ENCODE measurements around the gene PSMA6. TPM values are rescaled to one million over a fixed set of nuclear protein-coding genes. Genes with fewer than 3 reads are reported as not detected.

Gene PSMA6
- polyA plus RNA-seq, 1 donor (not counting 4 experiments of a cell fraction or from before 2014, with no cell fraction given): 326 TPM

- Histone ChIP-seq H4K20me1 (ENCODE audit: control insufficient read depth, extremely low read depth, insufficient read depth, low read length) (no peaks in the 10 kb centered on the region), H3K9me3 (ENCODE audit: control insufficient read depth, low read depth, low read length) (no peaks in the 10 kb centered on the region), H3K4me3 (ENCODE audit: control insufficient read depth in 2 of 3, extremely low read depth in 1 of 3, insufficient read depth in 2 of 3, low read depth in 1 of 3, low read length in 3 of 3) (no peak overlapping the region), H3K36me3 (ENCODE audit: control insufficient read depth in 2 of 2, extremely low read depth in 1 of 2, insufficient read depth in 2 of 2, low read length in 2 of 2) (no peaks in the 10 kb centered on the region), H3K27me3 (ENCODE audit: control insufficient read depth, extremely low read depth, insufficient read depth, low read length) (no peaks in the 10 kb centered on the region), H3K4me1 (ENCODE audit: control insufficient read depth, extremely low read depth, insufficient read depth, low read length) (peaks cover 8% of the 10 kb centered on the region), H3K79me2 (ENCODE audit: control insufficient read depth, insufficient read depth, low read length) (no peaks in the 10 kb centered on the region), H3K9me1 (ENCODE audit: control insufficient read depth, extremely low read depth, insufficient read depth, low read length) (no peaks in the 10 kb centered on the region), H3K4me2 (ENCODE audit: control insufficient read depth, extremely low read depth, insufficient read depth, low read depth, low read length) (no peak overlapping the region), H3K9ac (ENCODE audit: control insufficient read depth, extremely low read depth, insufficient read depth, low read length) (no peak overlapping the region), H2AFZ (ENCODE audit: control insufficient read depth, low read length) (no peak overlapping the region), H3K27ac (ENCODE audit: control insufficient read depth, insufficient read depth, low read length) (no peak overlapping the region)
- TF ChIP-seq EZH2 (IDR thresholded peaks at IDR 0.05; ENCODE audit: low read length): no peak
- no peak for TF ChIP-seq CTCF (optimal IDR thresholded peaks at IDR 0.05 in 1 of 3, IDR thresholded peaks at IDR 0.05 in 1 of 3, conservative IDR thresholded peaks at IDR 0.05 in 1 of 3; ENCODE audit: extremely low read depth in 1 of 3, insufficient read depth in 2 of 3, low read length in 3 of 3)
- DNase-seq (ENCODE audit: low read depth, low spot score) (no peak), FAIRE-seq (no peak)
- dilution Hi-C loops (cut with MboI; ENCODE audit: extremely low pct_ligation_motif_present, low sequenced_read_pairs): no loop called here
These were observed 30.4 kb upstream of the PSMA6 start for GRCh38 chr14:35261774-35262173.

- no peaks in the 10 kb centered on the region for H3K36me3 ChIP-seq (ENCODE audit: control insufficient read depth in 2 of 2, extremely low read depth in 1 of 2, insufficient read depth in 2 of 2, low read length in 2 of 2)
- no peaks in the 10 kb centered on the region for H3K9me3 ChIP-seq (ENCODE audit: control insufficient read depth, low read depth, low read length)
- H3K4me3 ChIP-seq (ENCODE audit: control insufficient read depth in 2 of 3, extremely low read depth in 1 of 3, insufficient read depth in 2 of 3, low read depth in 1 of 3, low read length in 3 of 3): no peak overlapping the region
- H2AFZ ChIP-seq (ENCODE audit: control insufficient read depth, low read length): no peak overlapping the region
- dilution Hi-C loops (cut with MboI; ENCODE audit: extremely low pct_ligation_motif_present, low sequenced_read_pairs): no loop called here
- TF ChIP-seq CTCF (optimal IDR thresholded peaks at IDR 0.05 in 1 of 3, IDR thresholded peaks at IDR 0.05 in 1 of 3, conservative IDR thresholded peaks at IDR 0.05 in 1 of 3; ENCODE audit: extremely low read depth in 1 of 3, insufficient read depth in 2 of 3, low read length in 3 of 3) (no peak), EZH2 (IDR thresholded peaks at IDR 0.05; ENCODE audit: low read length) (no peak)
- no peak for DNase-seq (ENCODE audit: low read depth, low spot score)
- no peaks in the 10 kb centered on the region for H3K9me1 ChIP-seq (ENCODE audit: control insufficient read depth, extremely low read depth, insufficient read depth, low read length)
- H3K9ac ChIP-seq (ENCODE audit: control insufficient read depth, extremely low read depth, insufficient read depth, low read length): no peak overlapping the region
- no peak for FAIRE-seq
- no peak overlapping the region for H3K4me2 ChIP-seq (ENCODE audit: control insufficient read depth, extremely low read depth, insufficient read depth, low read depth, low read length)
- no peaks in the 10 kb centered on the region for H4K20me1 ChIP-seq (ENCODE audit: control insufficient read depth, extremely low read depth, insufficient read depth, low read length)
- peaks cover 4% of the 10 kb centered on the region for H3K4me1 ChIP-seq (ENCODE audit: control insufficient read depth, extremely low read depth, insufficient read depth, low read length)
- no peaks in the 10 kb centered on the region for H3K27me3 ChIP-seq (ENCODE audit: control insufficient read depth, extremely low read depth, insufficient read depth, low read length)
- H3K79me2 ChIP-seq (ENCODE audit: control insufficient read depth, insufficient read depth, low read length): no peaks in the 10 kb centered on the region
- no peak overlapping the region for H3K27ac ChIP-seq (ENCODE audit: control insufficient read depth, insufficient read depth, low read length)
These were observed 29.7 kb upstream of the PSMA6 start for GRCh38 chr14:35262436-35262835.
